Esophagus muscularis mucosa (tissue), 3 donors: Measurements from ENCODE around the gene OGFR.

Experiments used
- POLR2A ChIP-seq: fragments of 450-650 bp; IDR thresholded peaks from one replicate; pipeline ENCODE4 v1.6.1; 2017; ENCODE audit warnings: antibody characterized with exemption, moderate library complexity, mild to moderate bottlenecking, low read depth
- POLR2AphosphoS5 ChIP-seq, 2 donors: sonication (generic); formaldehyde crosslinking; IDR thresholded peaks; one replicate each; pipeline ENCODE4 v1.6.1; 2017; ENCODE audit warnings: antibody characterized with exemption in 2 of 2
- TF ChIP-seq, protein P1 (sequence below), 3 experiments: fragments of 200-600 bp in 2 of 3; fragments of 450-650 bp in 1 of 3; sonication (generic) in 2 of 3; IDR thresholded peaks; one replicate each; pipeline ENCODE4 v1.5.1; 2017 to 2019; ENCODE audit warnings: antibody characterized with exemption in 3 of 3, mild to moderate bottlenecking in 2 of 3, moderate library complexity in 1 of 3

DNA sequence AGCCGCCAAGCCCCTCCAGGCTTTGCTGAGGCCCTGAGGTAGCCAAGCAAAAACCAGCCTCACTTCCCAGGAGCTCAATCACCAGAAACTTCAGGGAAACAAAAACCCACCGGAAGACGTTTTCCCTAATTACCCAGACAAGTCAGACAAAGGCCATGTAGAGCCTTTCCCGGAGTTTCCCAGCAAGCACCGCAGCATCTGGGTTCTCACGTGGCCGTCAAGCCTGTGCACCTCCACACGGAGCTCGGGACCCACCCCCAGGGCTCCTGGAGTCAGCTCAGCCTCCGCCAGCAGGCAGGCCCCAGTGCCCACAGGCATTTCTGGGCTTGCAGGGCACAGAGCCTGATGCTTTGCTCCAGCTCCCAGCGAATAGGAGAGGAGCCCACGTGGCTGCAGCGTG is 18.5 kb upstream of the OGFR start:
- TF ChIP-seq, protein P1, sequence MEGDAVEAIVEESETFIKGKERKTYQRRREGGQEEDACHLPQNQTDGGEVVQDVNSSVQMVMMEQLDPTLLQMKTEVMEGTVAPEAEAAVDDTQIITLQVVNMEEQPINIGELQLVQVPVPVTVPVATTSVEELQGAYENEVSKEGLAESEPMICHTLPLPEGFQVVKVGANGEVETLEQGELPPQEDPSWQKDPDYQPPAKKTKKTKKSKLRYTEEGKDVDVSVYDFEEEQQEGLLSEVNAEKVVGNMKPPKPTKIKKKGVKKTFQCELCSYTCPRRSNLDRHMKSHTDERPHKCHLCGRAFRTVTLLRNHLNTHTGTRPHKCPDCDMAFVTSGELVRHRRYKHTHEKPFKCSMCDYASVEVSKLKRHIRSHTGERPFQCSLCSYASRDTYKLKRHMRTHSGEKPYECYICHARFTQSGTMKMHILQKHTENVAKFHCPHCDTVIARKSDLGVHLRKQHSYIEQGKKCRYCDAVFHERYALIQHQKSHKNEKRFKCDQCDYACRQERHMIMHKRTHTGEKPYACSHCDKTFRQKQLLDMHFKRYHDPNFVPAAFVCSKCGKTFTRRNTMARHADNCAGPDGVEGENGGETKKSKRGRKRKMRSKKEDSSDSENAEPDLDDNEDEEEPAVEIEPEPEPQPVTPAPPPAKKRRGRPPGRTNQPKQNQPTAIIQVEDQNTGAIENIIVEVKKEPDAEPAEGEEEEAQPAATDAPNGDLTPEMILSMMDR (IDR thresholded peaks at IDR 0.05): no peak
- TF ChIP-seq POLR2AphosphoS5 (IDR thresholded peaks at IDR 0.05): no peak
- no peak for TF ChIP-seq POLR2A
